HG03159 (cell line): Measurements from ENCODE around the gene ELOVL5.
"Not testable (repeated sequence)": the region's sequence is repeated elsewhere in the genome, so short reads cannot be mapped to it uniquely, and the experiment has no call there.

Experiments
- ATAC-seq: cut with Tn5 transposase; IDR thresholded peaks from one replicate; pipeline ENCODE4 v1.9.1; 2021; ENCODE audit warnings: mild to moderate bottlenecking, moderate library complexity; ENCODE audit not compliant: unreplicated experiment

ELOVL5 gene

DNA sequence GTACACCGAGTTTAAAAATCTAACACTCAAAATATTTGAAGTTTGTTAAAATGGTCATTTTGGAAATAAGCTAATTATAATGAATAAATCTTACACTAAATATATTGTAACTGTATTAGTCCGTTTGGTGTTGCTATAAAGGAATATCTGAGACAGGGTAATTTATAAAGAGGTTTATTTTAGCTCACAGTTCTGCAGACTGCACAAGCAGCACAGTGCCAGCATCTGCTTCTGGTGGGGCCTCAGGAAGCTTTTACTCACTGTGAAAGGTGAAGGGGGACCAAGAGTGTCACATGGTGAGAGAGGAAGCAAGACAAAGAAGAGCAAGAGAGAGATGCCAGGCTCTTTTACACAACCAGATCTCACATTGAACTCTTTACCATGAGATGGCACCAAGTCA, 17.1 kb downstream of the ELOVL5 start:
- ATAC-seq = no peak

DNA sequence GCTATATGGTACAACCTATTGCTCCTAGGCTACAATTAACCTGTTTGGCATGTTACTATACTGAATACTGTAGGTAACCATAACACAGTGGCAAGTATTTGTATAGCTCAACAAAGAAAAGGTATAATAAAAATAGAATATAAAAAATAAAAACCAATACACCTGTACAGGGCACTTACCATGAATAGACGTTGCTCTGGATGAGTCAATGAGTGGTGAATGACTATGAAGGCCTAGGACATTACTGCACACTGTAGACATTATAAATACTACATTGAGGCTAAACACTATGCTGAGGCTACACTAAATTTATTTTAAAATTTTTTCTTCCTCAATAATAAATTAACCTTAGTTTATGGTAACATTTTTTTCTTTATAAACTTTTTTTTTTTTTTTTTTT, 18.6 kb downstream of the ELOVL5 start:
- ATAC-seq = no peak

DNA sequence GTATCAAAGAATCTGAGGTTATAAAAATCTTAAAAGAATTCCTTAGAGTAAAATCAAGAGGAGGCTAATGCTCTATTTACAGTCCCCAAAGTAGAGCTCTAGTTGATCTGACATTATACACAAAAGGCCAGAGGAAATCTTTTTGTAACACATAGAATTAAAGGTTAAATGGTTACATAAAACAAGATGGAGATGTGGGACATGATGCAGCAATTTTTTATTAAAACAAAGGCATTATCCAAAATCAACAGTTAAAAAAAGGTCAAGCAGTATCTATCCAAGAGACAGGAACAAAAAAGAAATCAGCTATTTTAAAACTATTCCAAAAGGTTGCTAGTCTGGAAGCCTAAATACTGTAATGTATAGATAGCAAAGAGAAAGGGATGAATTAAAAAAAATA, 20.4 kb downstream of the ELOVL5 start:
- no peak for ATAC-seq

DNA sequence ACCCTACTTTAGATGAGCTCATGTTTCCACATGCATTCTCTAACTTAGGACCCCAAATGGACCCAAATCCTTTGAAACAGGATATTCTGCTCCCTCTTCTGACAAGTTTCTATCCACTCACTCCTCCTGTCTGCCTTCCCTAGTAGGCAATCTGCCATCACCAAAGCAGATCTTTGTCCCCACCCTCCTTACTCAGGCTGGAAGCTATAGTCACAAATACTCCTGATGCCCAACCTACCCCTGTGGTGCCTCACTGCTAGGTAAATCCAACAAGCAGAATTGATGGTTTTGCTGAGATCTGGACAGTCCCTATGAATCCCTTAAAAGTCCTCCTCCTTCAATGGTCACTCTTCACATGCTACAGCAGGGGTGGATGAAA, 21.7 kb downstream of the ELOVL5 start:
- no peak for ATAC-seq

DNA sequence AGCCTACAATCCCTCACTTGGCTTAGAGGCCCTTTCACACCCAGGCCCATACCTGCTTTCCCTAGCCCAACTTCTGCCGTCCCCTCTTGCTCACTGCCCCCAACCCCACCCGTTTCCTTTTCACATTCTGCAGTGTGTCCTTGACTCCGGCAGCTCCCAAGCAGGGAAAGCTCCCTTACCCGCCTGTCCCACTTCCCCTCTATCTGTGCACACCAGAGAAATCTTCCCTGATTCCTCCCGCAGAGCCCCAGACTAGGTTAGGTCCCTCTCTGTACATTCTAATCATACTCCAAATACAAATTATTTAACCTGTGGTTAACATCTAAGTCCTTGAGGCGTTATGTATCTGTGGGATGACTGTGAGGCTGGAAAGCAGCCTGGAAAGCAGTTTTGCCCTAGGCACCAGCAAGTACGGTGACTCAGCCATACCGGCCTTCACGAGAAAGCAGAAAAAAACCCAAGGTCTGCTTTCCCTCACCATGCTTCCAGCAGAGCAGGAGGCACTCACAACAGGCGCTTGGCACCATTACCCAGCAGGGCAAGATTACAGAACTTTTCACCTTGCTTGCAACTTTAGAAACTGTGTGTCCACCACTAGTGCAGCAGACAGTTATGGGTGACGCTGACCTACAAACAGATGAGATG, 22.3 kb downstream of the ELOVL5 start:
- ATAC-seq = no peak

DNA sequence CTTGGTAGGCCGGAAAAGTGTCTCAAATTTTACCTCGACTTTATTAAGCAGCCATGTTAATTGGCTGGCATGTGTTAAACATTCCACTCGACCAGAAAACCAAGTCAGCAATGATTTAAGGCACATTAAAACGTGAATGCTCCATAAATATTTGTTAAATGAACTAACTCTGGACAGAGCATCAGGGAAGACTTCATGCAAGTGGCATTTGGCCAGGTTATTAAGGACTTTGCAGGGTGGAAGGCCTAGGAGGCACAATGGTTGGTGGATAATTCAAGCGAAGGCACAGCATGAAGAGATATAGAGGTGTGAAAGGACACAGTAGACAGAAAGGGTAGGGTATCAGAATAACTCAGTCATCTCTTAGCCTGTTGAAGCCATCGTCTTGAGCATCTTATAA, 23.0 kb downstream of the ELOVL5 start:
- ATAC-seq = no peak

DNA sequence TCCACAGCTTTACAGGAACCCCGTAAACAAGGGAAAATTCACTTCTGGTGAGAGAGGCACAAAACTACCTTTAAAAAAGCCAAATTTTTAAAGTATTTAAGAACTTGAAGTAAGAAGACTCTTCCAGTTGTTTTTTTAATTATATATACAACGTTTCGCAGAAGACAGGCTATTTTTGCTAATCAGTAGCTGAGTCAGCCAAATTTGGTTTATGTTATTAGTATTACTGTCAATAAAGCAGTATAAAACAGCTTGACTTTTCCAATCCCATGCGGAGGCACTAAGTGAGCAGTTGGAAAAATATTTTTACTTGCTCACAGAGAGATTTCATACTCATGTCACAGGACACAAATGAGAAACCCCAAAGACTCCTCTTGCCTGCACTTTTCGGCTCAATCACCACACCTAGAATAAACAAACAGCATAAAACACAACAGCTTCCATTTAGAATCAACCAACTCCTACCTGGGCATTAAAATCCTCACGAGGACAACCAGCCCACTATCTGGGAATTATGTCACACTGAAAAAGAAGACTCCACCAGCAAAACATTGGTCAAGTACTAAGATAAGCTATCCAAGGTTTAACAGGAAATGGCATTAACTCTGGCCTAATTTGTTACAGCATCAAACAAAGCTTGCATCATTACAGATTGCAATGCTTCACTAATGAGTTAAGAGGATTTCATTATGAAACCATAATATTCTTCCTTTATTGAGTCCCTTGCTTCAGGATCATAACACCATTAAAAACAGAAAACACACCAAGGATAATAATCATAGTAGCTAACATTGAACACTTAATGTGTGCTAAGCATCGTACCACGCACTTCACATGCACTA, 26.3 kb downstream of the ELOVL5 start:
- no peak for ATAC-seq

DNA sequence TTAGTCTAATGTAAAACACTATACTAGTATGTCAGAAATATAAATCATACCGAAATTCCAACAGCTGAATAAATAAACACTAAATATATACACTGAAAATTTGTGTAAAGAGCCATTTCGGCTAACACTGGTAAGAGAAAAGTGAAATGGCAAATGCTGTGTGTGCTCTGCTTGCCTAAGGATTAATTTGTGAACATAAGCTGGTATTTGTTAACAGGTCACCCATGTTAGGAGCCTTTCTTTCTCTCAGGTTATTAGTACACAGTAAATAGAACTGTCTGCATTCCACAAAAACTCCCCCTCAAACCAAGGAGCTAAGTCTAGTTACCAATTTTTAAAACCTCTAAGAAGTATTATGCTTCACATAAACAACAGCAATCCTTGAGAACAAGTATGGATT, 27.0 kb downstream of the ELOVL5 start:
- no peak for ATAC-seq

DNA sequence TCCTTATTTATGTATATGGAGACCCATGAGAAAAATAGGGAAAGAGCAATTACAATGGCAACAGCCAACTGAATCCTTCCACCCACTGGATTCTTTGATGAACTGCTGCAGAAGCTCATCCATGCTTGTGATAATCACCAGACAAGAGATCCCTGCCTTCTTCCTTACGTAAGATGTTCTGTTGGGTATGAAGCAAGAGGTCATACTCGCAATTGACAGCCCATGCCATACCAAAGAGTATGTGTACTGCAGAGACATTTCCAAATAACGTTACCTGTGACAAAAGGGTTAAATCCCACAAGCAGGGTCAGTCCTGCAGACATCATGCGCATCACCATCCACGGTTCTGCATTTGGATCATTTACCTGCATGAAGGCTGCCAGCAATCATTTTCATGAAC, 27.8 kb downstream of the ELOVL5 start:
- ATAC-seq = no peak

DNA sequence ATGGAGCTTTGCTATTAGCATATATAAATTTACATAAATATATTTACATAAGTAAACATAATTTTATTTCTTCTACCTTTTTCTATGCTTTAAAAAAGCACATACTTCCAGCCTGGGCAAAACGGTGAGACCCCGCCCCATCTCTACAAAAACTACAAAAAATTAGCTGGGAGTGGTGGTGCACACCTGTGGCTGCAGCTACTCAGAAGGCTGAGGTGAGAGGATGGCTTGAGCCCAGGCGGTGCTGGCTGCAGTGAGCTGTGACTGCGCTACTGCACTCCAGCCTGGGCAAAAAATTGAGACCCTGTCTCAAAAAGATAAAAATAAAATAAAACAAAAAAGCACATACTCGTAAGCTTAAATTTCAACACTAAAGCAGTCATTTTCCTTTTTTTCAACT, 30.3 kb downstream of the ELOVL5 start:
- no peak for ATAC-seq

DNA sequence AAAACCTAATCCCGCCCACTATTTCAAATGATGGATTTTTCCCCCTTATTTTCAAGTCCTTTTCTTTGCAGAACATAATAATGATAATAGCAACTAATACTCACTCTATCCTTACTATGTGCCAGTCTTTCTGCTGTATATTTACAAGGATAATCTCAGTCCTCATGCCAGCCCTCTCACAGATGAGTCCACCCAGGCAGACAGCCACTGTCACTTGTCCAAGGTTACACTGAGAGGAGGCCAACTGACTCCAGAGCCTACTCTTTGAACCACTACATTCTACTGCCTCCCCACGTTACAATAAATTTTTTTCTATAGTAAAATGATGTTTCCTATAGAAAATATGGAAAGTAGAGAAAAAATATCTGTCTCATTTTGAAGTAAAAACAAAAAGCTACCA, 30.9 kb downstream of the ELOVL5 start:
- no peak for ATAC-seq

DNA sequence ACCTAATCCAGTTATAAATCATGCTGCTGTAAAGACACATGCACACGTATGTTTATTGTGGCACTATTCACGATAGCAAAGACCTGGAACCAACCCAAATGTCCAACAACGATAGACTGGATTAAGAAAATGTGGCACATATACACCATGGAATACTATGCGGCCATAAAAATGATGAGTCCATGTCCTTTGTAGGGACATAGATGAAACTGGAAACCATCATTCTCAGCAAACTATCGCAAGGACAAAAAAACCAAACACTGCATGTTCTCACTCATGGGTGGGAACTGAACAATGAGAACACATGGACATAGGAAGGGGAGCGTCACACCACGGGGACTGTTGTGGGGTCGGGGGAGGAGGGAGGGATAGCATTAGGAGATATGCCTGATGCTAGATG, 31.5 kb downstream of the ELOVL5 start:
- not testable (repeated sequence) for ATAC-seq

DNA sequence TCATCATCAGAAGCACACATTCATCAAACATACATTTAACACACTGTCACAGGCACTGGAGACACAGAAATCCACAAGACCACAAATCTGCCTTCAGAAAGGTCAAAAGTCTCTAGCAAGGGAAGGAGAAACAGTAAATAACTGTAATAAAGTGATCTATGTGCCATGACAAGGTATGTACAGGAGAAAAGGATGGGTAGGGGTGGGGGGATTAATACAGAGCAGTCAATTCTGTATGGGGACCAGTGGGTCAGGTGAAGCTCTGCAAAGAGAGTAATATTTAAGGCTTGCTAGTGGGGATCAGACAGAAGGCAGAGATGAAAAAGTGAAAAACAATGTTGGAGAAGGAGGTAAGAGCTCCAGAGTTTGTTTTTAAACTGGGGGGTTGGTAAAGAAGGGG, 32.6 kb downstream of the ELOVL5 start:
- ATAC-seq = no peak

DNA sequence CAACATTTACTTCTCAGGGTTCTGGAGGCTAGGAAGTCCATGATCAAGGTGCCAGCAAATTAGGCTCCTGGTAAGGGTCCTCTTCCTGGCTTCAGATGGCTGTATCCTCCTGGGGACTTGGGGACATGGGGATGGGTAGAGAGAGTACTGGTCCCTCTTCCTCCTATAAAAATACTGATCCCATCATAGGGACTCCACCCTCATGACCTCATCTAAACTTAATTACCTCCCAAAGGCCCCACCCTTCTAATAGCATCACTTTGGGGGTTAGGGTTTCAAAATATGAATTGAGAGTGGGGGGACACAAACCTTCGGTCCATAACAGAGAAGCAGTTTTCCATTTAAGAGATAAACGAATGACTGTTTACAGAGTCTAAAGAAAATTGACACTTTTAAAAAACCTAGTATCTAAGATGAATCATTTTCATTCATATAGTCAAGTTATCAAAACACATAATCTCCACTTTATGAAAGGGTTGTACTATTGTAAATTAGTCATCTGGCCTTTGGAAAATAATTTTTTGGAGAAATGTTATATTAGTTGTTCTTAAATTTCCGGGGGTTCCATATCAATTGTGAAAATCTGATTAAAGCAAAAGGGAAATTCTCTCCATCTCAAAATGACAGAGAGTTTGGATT, 33.5 kb downstream of the ELOVL5 start:
- no peak for ATAC-seq

DNA sequence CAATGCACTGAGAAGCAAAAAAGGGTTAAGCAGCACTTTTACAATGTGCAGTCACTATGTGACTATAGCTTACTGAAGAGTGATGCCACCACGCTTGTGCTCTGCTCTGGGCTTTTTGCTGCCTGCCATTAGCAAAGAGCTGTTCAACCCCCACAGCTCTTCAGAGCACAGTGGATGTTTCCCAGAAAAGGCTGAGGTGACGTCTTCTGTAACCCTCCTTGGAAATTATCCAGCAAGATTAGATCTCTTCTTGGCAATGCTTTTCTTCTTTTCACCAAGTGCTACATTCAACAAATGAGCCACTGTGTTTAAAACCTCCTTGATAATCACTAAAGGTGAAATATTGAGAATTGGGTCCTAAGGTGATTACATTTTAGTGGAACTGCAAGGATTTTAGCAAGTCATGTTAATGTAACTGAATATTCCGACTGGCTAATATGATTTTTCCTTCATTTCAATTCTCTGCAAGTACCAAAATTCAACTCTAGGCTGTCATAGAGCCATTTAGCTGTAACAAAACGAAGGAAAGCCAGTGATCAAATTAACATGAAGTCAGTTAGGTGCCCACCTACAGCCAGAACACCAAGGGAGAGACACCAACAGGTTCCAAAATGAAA, 34.9 kb downstream of the ELOVL5 start:
- ATAC-seq = no peak

DNA sequence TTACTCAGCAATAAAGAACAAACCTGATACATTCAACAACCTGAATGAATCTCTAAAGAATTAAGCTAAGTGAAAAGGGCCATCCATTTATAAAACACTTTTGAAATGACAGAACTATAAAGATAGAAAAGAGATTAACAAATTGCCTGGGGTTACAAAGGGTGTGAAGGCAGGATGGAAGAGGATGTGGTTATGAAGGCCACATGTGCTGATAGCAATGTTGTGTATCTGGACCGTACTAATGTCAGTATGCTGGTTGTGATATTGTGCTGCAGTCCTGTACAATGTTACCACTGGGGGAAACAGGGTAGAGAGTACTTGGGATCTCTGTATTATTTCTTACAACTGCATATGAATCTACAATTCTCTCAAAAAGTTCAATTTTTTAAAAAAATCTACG, 36.4 kb downstream of the ELOVL5 start:
- no peak for ATAC-seq

DNA sequence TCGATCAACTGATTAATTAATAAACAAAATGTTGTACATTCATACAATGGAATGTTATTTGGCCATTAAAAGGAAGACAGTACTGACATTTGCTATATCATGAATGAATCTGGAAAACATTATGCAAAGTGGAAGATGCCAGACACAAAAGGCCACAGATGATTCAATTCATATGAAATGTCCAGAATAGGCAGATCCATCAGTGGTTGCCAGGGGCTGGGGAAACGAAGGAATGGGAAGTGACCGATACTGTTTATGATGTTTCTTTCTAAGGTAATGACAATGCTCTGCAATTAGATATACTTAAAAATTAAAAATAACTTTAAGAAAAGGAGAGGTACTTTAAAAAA, 37.2 kb downstream of the ELOVL5 start:
- no peak for ATAC-seq

DNA sequence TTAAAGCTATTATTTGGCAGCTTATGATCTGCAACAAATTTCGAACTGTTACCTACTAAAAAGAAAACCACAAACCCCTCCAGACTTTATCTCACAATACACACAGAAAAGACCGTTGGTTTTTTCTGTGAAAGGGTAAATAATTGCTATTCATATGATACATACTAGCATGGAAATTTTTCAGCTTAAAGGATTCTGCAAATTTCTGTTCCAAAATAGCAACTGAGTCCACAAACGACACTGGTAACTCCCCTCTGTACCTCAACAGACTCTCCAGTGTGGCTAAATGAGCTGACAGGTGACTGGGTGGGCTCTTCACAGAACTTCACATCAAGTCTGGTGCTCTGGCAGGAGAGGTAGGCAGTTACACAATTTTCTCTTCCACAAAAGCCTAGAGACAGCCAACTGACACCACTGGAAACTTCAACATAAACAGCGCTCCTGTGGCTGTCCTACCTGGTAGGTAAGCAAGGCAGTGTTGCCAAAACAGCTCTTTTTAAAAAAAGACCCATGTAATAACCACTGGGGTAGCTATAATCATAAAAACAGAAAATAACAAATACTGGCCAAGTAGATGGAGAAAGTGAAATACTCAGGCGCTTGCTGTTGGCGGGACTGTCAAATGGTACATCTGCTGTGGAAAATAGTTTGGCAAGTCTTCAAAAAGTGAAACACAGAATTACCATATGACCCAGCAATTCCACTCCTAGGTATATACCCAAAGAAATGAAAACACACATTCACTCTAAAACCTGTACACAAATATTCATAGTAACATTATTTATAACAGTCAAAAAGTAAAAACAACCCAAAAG, 37.8 kb downstream of the ELOVL5 start:
- no peak for ATAC-seq

DNA sequence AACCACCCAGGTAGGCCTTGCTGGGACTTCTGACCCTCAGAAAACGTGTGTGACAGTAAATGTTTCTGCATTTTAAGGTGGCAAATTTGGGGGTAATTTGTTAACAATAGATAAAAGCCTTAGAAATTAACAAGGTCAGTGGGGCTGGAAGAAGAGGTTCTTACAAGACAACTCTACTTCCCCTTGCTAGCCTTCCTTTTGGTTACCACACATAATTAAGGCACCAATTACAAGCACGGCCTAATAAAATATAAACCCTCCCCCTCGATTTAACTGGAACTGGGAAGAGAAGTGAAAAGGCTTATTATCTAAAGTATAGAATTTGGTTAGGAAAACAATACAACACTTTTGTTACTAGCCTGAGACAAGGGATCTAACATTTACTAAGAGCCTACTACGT, 38.8 kb downstream of the ELOVL5 start:
- ATAC-seq = no peak

DNA sequence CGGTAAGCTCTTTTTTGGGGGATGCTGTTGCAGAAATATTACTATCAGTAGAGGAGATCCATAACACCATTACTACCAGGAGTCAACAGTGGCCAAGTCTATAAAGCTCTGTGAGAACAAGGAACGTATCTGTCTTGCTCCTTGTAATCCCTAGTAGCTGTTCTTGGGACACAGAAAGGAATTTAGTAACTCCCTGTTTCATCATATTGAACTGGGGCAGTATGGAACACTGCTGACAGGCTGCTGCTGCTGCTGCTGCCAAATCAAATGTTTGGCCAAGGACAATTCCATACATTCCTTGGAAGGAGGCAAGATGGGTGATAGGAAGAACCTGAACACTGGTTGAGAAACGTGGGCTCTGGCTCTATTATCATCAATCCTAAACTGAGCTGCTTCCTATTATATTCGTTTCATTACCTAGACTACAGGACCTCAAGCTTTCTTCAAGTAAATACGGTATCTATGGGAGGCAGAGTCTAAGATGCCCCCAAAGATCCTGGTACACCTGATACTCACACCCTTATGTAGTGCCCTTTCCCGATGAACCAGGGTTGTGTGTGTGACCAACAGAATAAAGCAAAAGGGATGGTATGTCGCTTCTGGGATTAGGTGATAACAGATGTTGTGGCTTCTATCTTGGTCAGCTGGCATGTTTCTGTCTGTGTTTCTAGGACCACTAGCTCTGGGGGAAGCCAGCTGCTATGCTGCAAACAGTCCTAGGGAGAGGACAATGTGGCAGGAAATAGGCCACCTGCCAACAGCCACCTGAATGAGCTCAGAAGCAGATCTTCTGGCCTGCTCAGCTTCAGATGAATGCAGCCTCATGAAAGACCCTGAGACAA, 39.5 kb downstream of the ELOVL5 start:
- peak; percentile 62 for ATAC-seq
